BE2C (cell line): ENCODE data around the gene PURA.

Source experiments
- DNase-seq: peaks from one replicate; pipeline ENCODE4 v3.0.0-alpha.2; 2020
- H3K27me3 ChIP-seq: fragments of 250-450 bp; sonication (Bioruptor Pico); 2 replicates; pipeline ENCODE4 v1.5.1; 2020; ENCODE audit warnings: mild to moderate bottlenecking
- H3K36me3 ChIP-seq: fragments of 250-450 bp; sonication (Bioruptor Pico); 2 replicates; pipeline ENCODE4 v1.5.1; 2020; ENCODE audit warnings: mild to moderate bottlenecking
- H3K4me1 ChIP-seq: fragments of 250-450 bp; sonication (Bioruptor Pico); 2 replicates; pipeline ENCODE4 v1.5.1; 2020
- H3K4me3 ChIP-seq: 2 replicates; pipeline ENCODE4 v1.5.1; 2011; ENCODE audit warnings: low read depth, low read length
- H3K9me3 ChIP-seq: fragments of 250-450 bp; sonication (Bioruptor Pico); 2 replicates; pipeline ENCODE4 v1.5.1; 2020
- CTCF ChIP-seq: IDR thresholded peaks from 2 replicates; pipeline ENCODE4 v1.5.1; 2012; ENCODE audit warnings: mild to moderate bottlenecking, low read depth, low read length

PURA gene

GRCh38 chr5:140083120-140083519 is 30.8 kb upstream of the PURA start:
- DNase-seq: no peak
- H3K9me3 ChIP-seq: no peaks in the 10 kb centered on the region
- peaks cover 43% of the 10 kb centered on the region for H3K27me3 ChIP-seq
- H3K4me3 ChIP-seq: no peak overlapping the region
- TF ChIP-seq CTCF: no peak
- no peaks in the 10 kb centered on the region for H3K36me3 ChIP-seq
- H3K4me1 ChIP-seq: no peaks in the 10 kb centered on the region

GRCh38 chr5:140083650-140084049 is 30.3 kb upstream of the PURA start:
- TF ChIP-seq CTCF: no peak
- DNase-seq: no peak
- H3K4me1 ChIP-seq: no peaks in the 10 kb centered on the region
- H3K9me3 ChIP-seq: no peaks in the 10 kb centered on the region
- no peaks in the 10 kb centered on the region for H3K36me3 ChIP-seq
- H3K27me3 ChIP-seq: peaks cover 43% of the 10 kb centered on the region
- no peak overlapping the region for H3K4me3 ChIP-seq

- Histone ChIP-seq H3K4me1 (no peaks in the 10 kb centered on the region), H3K27me3 (peaks cover 43% of the 10 kb centered on the region), H3K36me3 (no peaks in the 10 kb centered on the region), H3K9me3 (no peaks in the 10 kb centered on the region), H3K4me3 (no peak overlapping the region)
- no peak for DNase-seq
- no peak for TF ChIP-seq CTCF
Measured at GRCh38 chr5:140084541-140084940, 29.4 kb upstream of the PURA start.

GRCh38 chr5:140090251-140090650 is 23.7 kb upstream of the PURA start:
- no peak overlapping the region for H3K4me3 ChIP-seq
- no peaks in the 10 kb centered on the region for H3K9me3 ChIP-seq
- DNase-seq: no peak
- H3K27me3 ChIP-seq: peaks cover 20% of the 10 kb centered on the region
- H3K36me3 ChIP-seq: no peaks in the 10 kb centered on the region
- no peaks in the 10 kb centered on the region for H3K4me1 ChIP-seq
- no peak for TF ChIP-seq CTCF

GRCh38 chr5:140093179-140093578 is 20.7 kb upstream of the PURA start:
- Histone ChIP-seq H3K9me3 (no peaks in the 10 kb centered on the region), H3K36me3 (no peaks in the 10 kb centered on the region)
- DNase-seq: no peak

GRCh38 chr5:140093866-140094265 is 20.0 kb upstream of the PURA start:
- no peaks in the 10 kb centered on the region for H3K36me3 ChIP-seq
- no peak for DNase-seq
- H3K4me1 ChIP-seq: no peaks in the 10 kb centered on the region
- H3K27me3 ChIP-seq: peaks cover 11% of the 10 kb centered on the region
- no peak for TF ChIP-seq CTCF
- H3K9me3 ChIP-seq: no peaks in the 10 kb centered on the region
- no peak overlapping the region for H3K4me3 ChIP-seq

More at GRCh38 chr5:140093179-140093578, 20.7 kb upstream of the PURA start:
- Histone ChIP-seq H3K27me3 (peaks cover 11% of the 10 kb centered on the region), H3K4me1 (no peaks in the 10 kb centered on the region), H3K4me3 (no peak overlapping the region)
- no peak for TF ChIP-seq CTCF
